ENCODE data around the gene CASK. TPM values are rescaled to one million over a fixed set of nuclear protein-coding genes. Genes with fewer than 3 reads are reported as not detected.

Gene CASK
- total RNA-seq, 1 donor from 2014 or later = 18.8 TPM

DNA sequence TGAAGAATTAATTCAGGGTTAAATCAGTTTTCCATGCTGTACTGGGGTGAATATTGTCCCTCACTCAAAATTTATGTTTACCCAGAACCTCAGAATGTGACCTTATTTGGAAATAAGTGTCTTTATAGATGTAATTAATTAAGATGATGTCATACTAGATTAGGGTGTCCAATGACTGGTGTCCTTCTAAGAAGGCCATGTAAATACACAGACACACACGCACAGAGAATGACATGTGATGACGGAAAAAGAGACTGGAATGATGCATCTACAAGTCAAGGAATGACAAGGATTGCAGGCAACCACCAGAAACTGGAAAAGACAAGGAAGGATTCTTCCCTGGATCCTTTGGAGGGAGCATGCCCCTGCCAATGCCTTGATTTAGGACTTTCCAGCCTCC lies 319.2 kb downstream of the CASK start:
- intact Hi-C loops (cut with DNase I) = no loop called here

GRCh38 chrX:41603596-41603995 lies 319.8 kb downstream of the CASK start:
- intact Hi-C loops (cut with DNase I) = no loop called here
- no peak for DNase-seq (ENCODE audit: low spot score)

More for the DNA sequence above, 319.2 kb downstream of the CASK start:
- no peak for DNase-seq (ENCODE audit: low spot score)

DNA sequence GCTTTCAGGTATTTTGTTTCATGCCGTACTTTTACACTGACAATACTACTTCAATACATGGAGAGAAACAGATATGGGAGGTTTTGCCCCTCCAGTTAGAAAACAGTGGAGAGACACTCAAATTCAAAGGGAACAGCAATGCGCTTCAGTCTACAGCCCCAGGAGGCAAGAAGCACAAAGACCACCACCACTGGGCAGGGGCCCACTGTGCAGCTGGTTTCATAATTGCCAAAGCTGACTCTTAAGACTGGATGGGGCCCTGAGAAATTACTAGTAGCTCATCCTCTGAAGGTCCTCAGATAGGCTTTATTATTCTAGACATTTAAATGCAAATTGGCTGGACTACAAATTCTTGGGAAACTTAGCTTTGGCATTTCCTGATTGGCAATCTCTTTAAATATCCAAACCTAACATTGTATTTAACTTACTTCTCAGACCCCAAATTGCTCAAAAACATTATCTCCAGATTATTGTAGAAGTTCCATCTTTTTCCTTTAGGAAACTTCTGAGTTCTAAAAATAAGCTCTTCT lies 320.5 kb downstream of the CASK start:
- intact Hi-C loops (cut with DNase I) = no loop called here
- DNase-seq (ENCODE audit: low spot score) = no peak

- no peak for DNase-seq (ENCODE audit: low spot score)
- intact Hi-C loops (cut with DNase I) = no loop called here
Measured at GRCh38 chrX:41600291-41600690, 323.1 kb downstream of the CASK start.

DNA sequence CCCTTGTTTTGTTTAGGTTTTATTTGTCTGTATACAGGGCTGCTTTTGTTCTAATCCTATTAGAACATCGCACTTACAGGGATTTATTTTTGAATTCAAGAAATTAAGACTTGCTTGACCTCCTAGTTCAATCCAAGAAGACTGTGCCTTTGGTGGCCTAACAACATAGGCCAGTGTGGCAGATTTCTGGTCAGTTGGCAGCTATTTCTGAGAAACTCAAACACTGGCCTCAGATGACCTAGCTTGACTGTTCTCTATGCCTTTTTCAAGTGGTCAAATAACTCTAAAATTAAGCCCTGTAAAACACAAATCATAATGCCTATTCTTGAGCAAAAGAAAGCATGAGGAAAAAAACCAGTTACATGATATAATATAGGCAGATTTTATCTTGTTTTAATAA lies 323.8 kb downstream of the CASK start:
- intact Hi-C loops (cut with DNase I) = no loop called here
- no peak for DNase-seq (ENCODE audit: low spot score)

DNA sequence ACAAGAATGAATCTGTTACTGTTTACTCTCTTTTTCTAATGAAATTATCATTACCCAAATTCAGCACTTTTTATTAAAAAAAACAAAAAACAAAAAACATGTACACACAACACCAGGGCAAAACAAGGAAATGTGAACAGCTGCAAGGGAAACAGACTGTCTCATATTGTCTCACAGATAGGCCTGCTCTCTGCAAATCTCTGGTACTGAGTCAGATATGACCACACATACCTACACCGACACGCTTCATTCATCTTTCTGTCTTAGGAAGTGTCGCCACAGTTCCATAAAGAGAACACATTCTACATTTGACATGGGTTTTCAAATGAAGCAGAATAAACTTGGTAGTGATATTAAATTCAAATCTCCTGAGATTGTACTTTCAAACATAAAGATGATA lies 326.8 kb downstream of the CASK start:
- no peak for DNase-seq (ENCODE audit: low spot score)
- intact Hi-C loops (cut with DNase I) = no loop called here

DNA sequence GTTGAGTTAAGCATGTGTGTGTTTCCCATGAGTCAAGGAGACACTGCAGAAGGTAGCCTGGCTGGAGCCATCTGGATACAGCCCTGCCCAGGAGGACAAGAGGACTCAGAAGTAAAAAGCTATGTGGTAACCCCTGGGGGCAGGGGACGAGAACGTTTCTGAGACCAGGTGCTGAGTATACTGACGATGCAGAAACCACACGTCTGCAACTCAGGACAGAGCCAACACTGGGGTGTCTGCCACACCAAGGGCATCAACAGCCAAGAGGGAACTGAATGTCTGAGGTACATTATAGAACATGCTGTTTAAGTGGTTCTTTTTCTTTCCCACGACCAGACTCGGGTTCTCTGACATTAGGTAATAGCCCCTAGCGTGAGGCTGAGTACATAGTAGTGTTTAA lies 328.7 kb downstream of the CASK start:
- intact Hi-C loops (cut with DNase I) = no loop called here
- no peak for DNase-seq (ENCODE audit: low spot score)

- no peak for DNase-seq (ENCODE audit: low spot score)
- intact Hi-C loops (cut with DNase I) = no loop called here
Measured at GRCh38 chrX:41591906-41592305, 331.4 kb downstream of the CASK start.

DNA sequence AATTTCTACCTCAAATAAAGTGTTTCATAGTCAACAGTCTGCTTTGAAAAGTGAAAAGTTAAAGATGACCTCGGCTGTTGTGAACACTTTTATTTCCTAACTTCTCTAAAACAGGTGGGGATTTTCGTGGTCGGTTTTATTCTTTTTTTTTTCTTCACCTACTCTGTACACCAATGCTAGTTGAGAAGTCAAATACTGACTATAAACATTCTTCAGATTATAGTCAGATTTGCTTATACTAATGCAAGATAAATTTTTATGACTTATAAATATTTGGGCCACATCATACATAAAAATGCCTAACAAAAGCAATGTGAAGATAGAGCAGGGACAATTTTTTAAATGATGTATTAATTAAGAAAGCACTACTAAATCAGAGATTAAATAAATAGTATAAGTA lies 332.7 kb downstream of the CASK start:
- intact Hi-C loops (cut with DNase I) = no loop called here
- DNase-seq (ENCODE audit: low spot score) = no peak

GRCh38 chrX:41589634-41590270 lies 333.6 kb downstream of the CASK start:
- no peak for DNase-seq (ENCODE audit: low spot score)
- intact Hi-C loops (cut with DNase I) = no loop called here

DNA sequence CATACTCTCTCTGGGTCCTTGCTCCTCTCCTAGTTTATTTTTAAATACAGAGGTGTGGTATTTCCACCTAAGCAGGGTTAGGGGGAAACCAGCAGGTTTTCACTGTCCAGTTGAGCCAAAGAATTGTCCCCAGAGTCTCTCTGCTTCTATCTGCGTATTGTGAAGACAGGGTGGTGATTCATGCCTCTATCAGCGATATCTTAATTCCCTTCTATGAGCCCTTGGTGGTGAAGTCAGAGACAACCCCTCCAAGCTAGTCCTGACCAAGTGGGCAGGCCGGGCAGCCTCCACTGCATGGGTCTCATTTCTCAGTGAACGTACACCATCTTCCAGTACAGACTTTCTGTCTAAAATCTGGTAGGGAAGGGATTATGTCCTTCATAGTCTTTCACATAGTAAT lies 335.1 kb downstream of the CASK start:
- intact Hi-C loops (cut with DNase I) = no loop called here
- DNase-seq (ENCODE audit: low spot score) = no peak

DNA sequence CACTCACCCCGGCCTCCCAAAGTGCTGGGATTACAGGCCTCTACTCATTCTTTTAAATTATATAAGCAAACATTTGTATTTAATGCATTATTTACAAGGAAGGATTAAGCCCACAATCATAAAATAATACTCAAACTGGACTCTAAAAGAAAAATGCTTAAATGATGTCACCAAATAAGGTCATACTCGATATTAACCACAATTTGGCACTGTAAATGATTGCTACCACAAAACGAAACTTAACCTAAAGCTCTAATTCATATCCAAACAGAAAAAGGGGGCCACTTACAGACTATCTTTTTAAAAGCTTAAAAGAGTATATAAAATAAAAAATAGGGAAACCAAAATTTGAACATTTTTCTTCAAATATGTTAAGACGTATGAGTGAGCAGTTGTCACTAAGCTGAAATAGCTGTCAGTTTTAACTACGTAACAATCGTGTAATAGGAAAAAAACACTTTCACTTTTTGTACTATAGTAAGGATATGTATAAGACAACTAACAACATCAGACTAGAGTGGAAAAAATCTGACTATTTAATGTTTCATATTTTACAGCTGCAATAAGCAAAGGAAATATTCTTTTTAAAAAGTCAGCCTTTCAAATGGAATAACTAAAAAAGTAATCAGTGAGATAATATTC lies 342.8 kb downstream of the CASK start:
- intact Hi-C loops (cut with DNase I) = no loop called here
- DNase-seq (ENCODE audit: low spot score) = no peak

- no peak for DNase-seq (ENCODE audit: low spot score)
- intact Hi-C loops (cut with DNase I) = no loop called here
Measured at GRCh38 chrX:41563876-41564275, 359.5 kb downstream of the CASK start.

GRCh38 chrX:41561045-41561444 lies 362.3 kb downstream of the CASK start:
- no peak for DNase-seq (ENCODE audit: low spot score)
- intact Hi-C loops (cut with DNase I) = no loop called here

DNA sequence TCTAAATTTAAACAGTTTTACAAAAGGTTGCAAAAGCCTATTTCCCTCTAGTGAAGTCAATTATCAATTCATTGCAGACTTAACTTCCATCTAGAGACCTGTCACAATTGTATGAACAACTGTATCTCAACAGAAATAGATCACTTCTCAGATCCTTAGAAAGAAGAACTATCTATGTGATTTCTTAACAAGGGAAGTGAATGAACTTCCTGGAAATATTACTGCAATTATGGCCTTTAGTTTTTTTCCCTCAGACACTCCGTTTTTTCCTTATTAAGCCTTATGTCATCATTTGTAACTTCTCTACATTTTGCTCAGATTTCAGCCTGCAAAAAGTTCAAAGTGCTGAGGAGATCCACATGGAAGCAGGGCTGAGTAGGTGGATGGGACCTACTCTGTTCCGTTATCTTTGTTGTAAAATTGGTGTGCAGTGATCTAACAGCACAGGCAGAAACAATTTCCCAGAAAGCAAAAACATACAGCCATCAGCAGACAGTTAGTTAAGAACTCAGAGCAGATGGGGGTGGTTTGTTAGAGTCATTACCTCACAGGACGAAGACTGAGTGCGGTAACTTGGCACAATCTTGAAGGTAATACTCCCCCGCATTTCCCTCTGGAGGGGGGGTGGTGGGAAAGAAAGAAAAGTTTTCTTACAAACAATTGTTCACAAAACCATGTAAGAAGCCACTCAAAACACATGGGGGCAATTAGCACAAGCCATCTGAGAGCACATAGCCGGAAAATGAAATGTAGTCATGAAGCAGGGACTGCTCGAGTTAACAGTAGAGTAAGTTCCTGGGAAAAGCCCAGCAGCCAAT lies 363.9 kb downstream of the CASK start:
- DNase-seq (ENCODE audit: low spot score) = no peak
- intact Hi-C loops (cut with DNase I) = loop anchor here (10.0 kb wide), 1 partner anchor 195 kb away; no protein-coding TSS in a partner anchor

GRCh38 chrX:41558531-41558930 lies 364.8 kb downstream of the CASK start:
- no peak for DNase-seq (ENCODE audit: low spot score)
- intact Hi-C loops (cut with DNase I) = loop anchor here (10.0 kb wide), 1 partner anchor 196 kb away; no protein-coding TSS in a partner anchor

DNA sequence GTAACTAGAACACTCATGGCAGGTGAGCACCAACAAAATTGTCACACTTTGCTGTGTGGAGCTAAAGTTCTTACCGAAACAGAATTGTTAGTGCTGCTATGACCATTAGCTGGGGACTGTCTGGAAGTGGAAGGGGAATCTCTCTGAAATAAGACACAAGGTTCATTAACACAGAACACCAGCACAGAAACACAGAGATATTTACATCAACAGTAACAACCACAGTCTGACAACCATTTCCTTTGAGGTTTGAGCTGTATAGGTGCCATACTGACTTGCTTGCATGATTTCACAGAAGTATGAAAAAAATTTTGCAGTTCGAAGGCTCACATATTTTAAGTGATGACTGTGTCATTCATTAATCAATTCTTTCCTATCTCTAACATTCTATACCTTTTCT lies 366.4 kb downstream of the CASK start:
- intact Hi-C loops (cut with DNase I) = loop anchor here (10.0 kb wide), 1 partner anchor 198 kb away; no protein-coding TSS in a partner anchor
- no peak for DNase-seq (ENCODE audit: low spot score)

DNA sequence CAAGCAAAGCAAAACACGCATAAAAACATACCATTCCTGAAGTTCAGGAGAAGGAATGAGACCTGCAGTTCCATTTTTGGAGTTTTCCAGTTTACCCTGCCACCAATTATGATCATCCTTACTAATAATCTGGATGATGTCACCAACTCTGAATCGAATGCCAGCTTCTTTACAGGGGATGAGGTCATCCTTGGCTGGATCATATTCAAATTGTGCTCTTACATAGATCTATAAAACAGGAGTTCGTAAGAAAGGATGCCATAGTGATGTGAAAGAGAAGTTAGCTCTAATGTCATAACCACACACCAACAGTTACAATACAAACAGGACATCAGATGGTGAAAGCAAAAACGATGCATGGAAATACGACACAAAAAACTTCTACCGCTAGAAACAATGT lies 369.7 kb downstream of the CASK start:
- intact Hi-C loops (cut with DNase I) = loop anchor here (10.0 kb wide), 1 partner anchor 201 kb away; no protein-coding TSS in a partner anchor
- no peak for DNase-seq (ENCODE audit: low spot score)

DNA sequence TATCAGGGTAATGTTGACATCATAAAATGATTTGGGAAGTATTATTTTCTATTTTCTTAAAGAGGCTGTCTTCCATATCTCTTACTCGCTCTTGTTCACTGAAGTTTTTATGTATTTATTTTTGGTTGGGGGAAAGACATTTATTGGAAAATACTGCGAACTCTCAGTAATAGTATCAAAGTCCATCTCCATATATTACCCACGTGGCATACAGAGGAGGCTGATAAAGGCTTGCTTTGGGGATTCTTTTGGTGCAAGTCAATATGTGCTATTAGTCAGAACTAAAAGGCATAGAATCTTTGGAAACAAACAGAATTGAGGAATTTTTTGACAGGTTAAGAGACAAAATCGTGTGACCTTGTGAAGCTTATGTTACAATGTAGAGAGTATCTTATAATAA lies 374.9 kb downstream of the CASK start:
- intact Hi-C loops (cut with DNase I) = no loop called here

DNA sequence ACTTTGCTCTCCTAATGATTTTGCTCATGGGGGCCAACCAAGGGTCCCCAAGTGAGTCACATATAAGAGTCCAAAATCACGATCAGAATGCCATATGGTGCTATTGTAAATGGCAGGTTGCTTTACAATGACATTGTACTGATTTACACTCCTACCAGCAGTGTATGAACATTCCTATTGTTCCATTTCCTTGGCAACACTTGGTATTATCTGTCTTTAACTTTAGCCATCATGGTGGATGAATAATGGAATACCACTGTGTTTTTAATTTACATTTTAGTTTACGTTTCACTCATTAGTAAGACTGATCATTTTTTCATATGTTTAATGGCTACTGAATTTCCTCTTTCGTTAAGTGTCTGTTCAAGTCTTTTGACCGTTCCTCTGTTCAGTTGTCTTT lies 379.7 kb downstream of the CASK start:
- no peak for DNase-seq (ENCODE audit: low spot score)
- intact Hi-C loops (cut with DNase I) = no loop called here

More for the DNA sequence above, 374.9 kb downstream of the CASK start:
- no peak for DNase-seq (ENCODE audit: low spot score)
